Mucosa of descending colon (tissue), 3 donors: Measurements from ENCODE around the gene DYNLRB1. TPM values are rescaled to one million over a fixed set of nuclear protein-coding genes. Genes with fewer than 3 reads are reported as not detected.

Experiments used
- ATAC-seq: fragments of 200-7000 bp; cut with Tn5 transposase; one replicate; pipeline ENCODE4 v1.9.1; 2020; ENCODE audit warnings: mild to moderate bottlenecking, moderate library complexity
- DNase-seq, 3 donors: peaks; one replicate each; pipeline ENCODE4 v3.0.0-alpha.2; 2020
- H3K36me3 ChIP-seq: fragments of 200-600 bp; one replicate; pipeline ENCODE4 v1.8.0; 2021; ENCODE audit warnings: low read depth, mild to moderate bottlenecking
- H3K4me1 ChIP-seq: fragments of 200-600 bp; one replicate; pipeline ENCODE4 v1.8.0; 2021; ENCODE audit warnings: low read depth, mild to moderate bottlenecking
- H3K4me3 ChIP-seq: fragments of 200-600 bp; one replicate; pipeline ENCODE4 v1.8.0; 2021; ENCODE audit warnings: mild to moderate bottlenecking
- H3K9me3 ChIP-seq: fragments of 200-600 bp; one replicate; pipeline ENCODE4 v1.8.0; 2021; ENCODE audit warnings: mild to moderate bottlenecking
- CTCF ChIP-seq: fragments of 200-600 bp; IDR thresholded peaks from one replicate; pipeline ENCODE4 v1.8.0; 2022; ENCODE audit warnings: antibody characterized with exemption, mild to moderate bottlenecking
- intact Hi-C, 2 donors: fragments of 100-400 bp; cut with DNase I in 1 of 2; cut with micrococcal nuclease in 1 of 2; formaldehyde crosslinking; loops; one replicate each; pipeline versions ENCODE4 v1.11.0 to v1.11.1; 2022; cut with DNase I, micrococcal nuclease
- total RNA-seq, 3 donors: library from RNA; stranded (reverse); fragmentation: NEBNext Ultra II Directional in 2 of 3; extraction: Animal tissue kit (Norgen Biotek cat#: 25700) in 2 of 3; gene quantifications; one replicate each; pipeline versions ENCODE4 v1.2.1 to v1.2.4, GENCODE V29; 2021 to 2023
- donor health status: DM: no; HTN: no; CAD: no; lungs with moderate emphysema.
- donor health status: DM: no; HTN: no; CAD: no.
- donor health status: DM: no; HTN: yes; CAD: no.

The DYNLRB1 gene
- total RNA-seq, 3 donors from 2014 or later = 110 to 137 (median 119) TPM

GRCh38 chr20:34560614-34561013 is 44.4 kb downstream of the DYNLRB1 start:
- Histone ChIP-seq H3K4me3 (no peak overlapping the region), H3K36me3 (peaks cover 3% of the 10 kb centered on the region), H3K9me3 (no peaks in the 10 kb centered on the region), H3K4me1 (peaks cover 11% of the 10 kb centered on the region)
- DNase-seq = peak in 1 of 3 donors; percentile 9
- intact Hi-C loops = no loop called here
- TF ChIP-seq CTCF = no peak
- no peak for ATAC-seq

- Histone ChIP-seq H3K4me3 (no peak overlapping the region), H3K4me1 (peaks cover 11% of the 10 kb centered on the region), H3K9me3 (no peaks in the 10 kb centered on the region), H3K36me3 (peaks cover 3% of the 10 kb centered on the region)
- intact Hi-C loops = no loop called here
- TF ChIP-seq CTCF = no peak
- no peak for ATAC-seq
- DNase-seq = no peak
Observed at GRCh38 chr20:34561661-34562060, 45.4 kb downstream of the DYNLRB1 start.

GRCh38 chr20:34562641-34563040 is 46.4 kb downstream of the DYNLRB1 start:
- ATAC-seq (no peak), DNase-seq (no peak)
- Histone ChIP-seq H3K4me3 (no peak overlapping the region), H3K9me3 (no peaks in the 10 kb centered on the region), H3K36me3 (peaks cover 3% of the 10 kb centered on the region), H3K4me1 (peaks cover 8% of the 10 kb centered on the region)
- TF ChIP-seq CTCF = no peak
- intact Hi-C loops = no loop called here

GRCh38 chr20:34564833-34565232 is 48.6 kb downstream of the DYNLRB1 start:
- no peak for DNase-seq
- TF ChIP-seq CTCF = no peak
- Histone ChIP-seq H3K9me3 (no peaks in the 10 kb centered on the region), H3K4me1 (no peaks in the 10 kb centered on the region), H3K4me3 (no peak overlapping the region), H3K36me3 (no peaks in the 10 kb centered on the region)
- intact Hi-C loops = no loop called here
- ATAC-seq = no peak

GRCh38 chr20:34566978-34567891 is 51.0 kb downstream of the DYNLRB1 start:
- no peak for ATAC-seq

More at GRCh38 chr20:34566978-34567891, 51.0 kb downstream of the DYNLRB1 start:
- no peak for DNase-seq
- intact Hi-C loops = no loop called here
- Histone ChIP-seq H3K4me3 (no peak overlapping the region), H3K36me3 (no peaks in the 10 kb centered on the region), H3K4me1 (no peaks in the 10 kb centered on the region), H3K9me3 (no peaks in the 10 kb centered on the region)
- no peak for TF ChIP-seq CTCF
